Endothelial cell of umbilical vein (primary cell): Measurements from ENCODE around the gene CCDC187. TPM values are rescaled to one million over a fixed set of nuclear protein-coding genes. Genes with fewer than 3 reads are reported as not detected.

ENCODE experiments used
- BruUV-seq: library from RNA; stranded (reverse); fragments of 400-500 nt; replicated peaks from 2 replicates; lab custom pipeline; 2021; lab: Mats Ljungman, UMichigan
- CTCF ChIA-PET: fragments of 300-600, 350-600 bp; sonication (Branson Sonifier 250); formaldehyde crosslinking; loops from one replicate; lab custom pipeline; 2021; ENCODE audit warnings: antibody characterized with exemption, inconsistent platforms; lab: Charles Lee
- POLR2A ChIA-PET: fragments of 300-600, 350-600 bp; sonication (Branson Sonifier 250); formaldehyde crosslinking; loops from one replicate; lab custom pipeline; 2021; ENCODE audit warnings: antibody characterized with exemption, inconsistent platforms; lab: Charles Lee
- DNase-seq: peaks from one replicate; pipeline ENCODE4 v3.0.0-alpha.2; 2011; ENCODE audit warnings: low read depth, low spot score
- FAIRE-seq: peaks from 2 replicates; lab custom pipeline; 2011; peaks lifted over from hg19 to GRCh38; lab: Jason Lieb, UNC
- H2AFZ ChIP-seq: 2 replicates; pipeline ENCODE4 v1.6.0; 2012; ENCODE audit warnings: low read depth, low read length, control low read depth, inconsistent platforms
- H3K27ac ChIP-seq: 2 replicates; pipeline ENCODE4 v1.5.1; 2011; ENCODE audit warnings: low read depth, mild to moderate bottlenecking, control low read depth, low read length, moderate library complexity; ENCODE audit not compliant: insufficient read depth
- H3K27me3 ChIP-seq, 2 experiments: 2 replicates each; pipeline versions ENCODE4 v1.6.0 to v1.6.1; 2011; ENCODE audit warnings: low read length in 2 of 2, mixed read lengths in 1 of 2; ENCODE audit not compliant: control insufficient read depth in 2 of 2, insufficient read depth in 2 of 2
- H3K36me3 ChIP-seq, 2 experiments: 2 replicates in 1 of 2; 3 replicates in 1 of 2; pipeline ENCODE4 v1.5.1; 2011; ENCODE audit warnings: low read length in 2 of 2, mild to moderate bottlenecking in 1 of 2, moderate library complexity in 1 of 2; ENCODE audit not compliant: control insufficient read depth in 2 of 2, insufficient read depth in 2 of 2; ENCODE audit errors: extremely low read depth in 1 of 2
- H3K4me1 ChIP-seq: 3 replicates; pipeline ENCODE4 v1.5.1; 2011; ENCODE audit warnings: mild to moderate bottlenecking, low read length; ENCODE audit not compliant: control insufficient read depth, insufficient read depth; ENCODE audit errors: extremely low read depth
- H3K4me2 ChIP-seq: 2 replicates; pipeline ENCODE4 v1.6.1; 2011; ENCODE audit warnings: low read length, control low read depth, mixed read lengths; ENCODE audit not compliant: insufficient read depth
- H3K4me3 ChIP-seq, 3 experiments: fragments of 200-600 bp in 1 of 3; sonication (generic), shearing (Covaris generic) in 1 of 3; replicated peaks in 1 of 3; 2 replicates each; pipeline ENCODE4 v1.5.1; 2011 to 2016; ENCODE audit warnings: control low read depth in 3 of 3, low read length in 3 of 3, mild to moderate bottlenecking in 2 of 3, inconsistent platforms in 1 of 3, low read depth in 1 of 3, moderate library complexity in 1 of 3; ENCODE audit not compliant: insufficient read depth in 1 of 3
- H3K79me2 ChIP-seq: 2 replicates; pipeline ENCODE4 v1.6.0; 2012; ENCODE audit warnings: low read length, inconsistent platforms; ENCODE audit not compliant: control insufficient read depth, insufficient read depth
- H3K9ac ChIP-seq: replicated peaks from 2 replicates; pipeline ENCODE3; 2011; ENCODE audit warnings: low read length, control low read depth; ENCODE audit not compliant: insufficient read depth; ENCODE audit errors: extremely low read depth
- H3K9me1 ChIP-seq: replicated peaks from 3 replicates; pipeline ENCODE4 v1.6.0; 2011; ENCODE audit warnings: mild to moderate bottlenecking, low read length; ENCODE audit not compliant: control insufficient read depth, insufficient read depth; ENCODE audit errors: extremely low read depth
- H3K9me3 ChIP-seq: replicated peaks from 2 replicates; pipeline ENCODE4 v1.5.1; 2012; ENCODE audit warnings: low read length, inconsistent platforms; ENCODE audit not compliant: control insufficient read depth, insufficient read depth
- H4K20me1 ChIP-seq: replicated peaks from 2 replicates; pipeline ENCODE3; 2011; ENCODE audit warnings: mild to moderate bottlenecking, low read length; ENCODE audit not compliant: control insufficient read depth, insufficient read depth; ENCODE audit errors: extremely low read depth
- CTCF ChIP-seq, 2 donors: IDR thresholded peaks; 1 replicate in 1 of 2; 2 replicates in 1 of 2; pipeline ENCODE4 v1.5.1; 2011; ENCODE audit warnings: low read length in 2 of 2, mild to moderate bottlenecking in 2 of 2, moderate library complexity in 2 of 2, control low read depth in 1 of 2, inconsistent platforms in 1 of 2, low read depth in 1 of 2; ENCODE audit not compliant: insufficient read depth in 1 of 2; ENCODE audit errors: extremely low read depth in 1 of 2
- EZH2 ChIP-seq: IDR thresholded peaks from 2 replicates; pipeline ENCODE4 v1.6.1; 2012; ENCODE audit warnings: borderline replicate concordance, low read depth, mild to moderate bottlenecking, moderate library complexity, low read length, inconsistent platforms; ENCODE audit not compliant: severe bottlenecking
- FOS ChIP-seq: IDR thresholded peaks from 2 replicates; pipeline ENCODE4 v1.6.1; 2011; ENCODE audit warnings: mild to moderate bottlenecking, low read length, moderate library complexity, borderline replicate concordance; ENCODE audit not compliant: insufficient read depth
- GATA2 ChIP-seq: IDR thresholded peaks from 2 replicates; pipeline ENCODE4 v1.7.0; 2011; ENCODE audit warnings: low read depth, mild to moderate bottlenecking, moderate library complexity, mixed read lengths, low read length; ENCODE audit not compliant: insufficient read length, insufficient read depth
- JUN ChIP-seq: IDR thresholded peaks from 2 replicates; pipeline ENCODE4 v1.6.1; 2011; ENCODE audit warnings: borderline replicate concordance, low read depth; ENCODE audit not compliant: insufficient read length, insufficient read depth
- MYC ChIP-seq: IDR thresholded peaks from one replicate; pipeline ENCODE4 v1.6.1; 2011; ENCODE audit warnings: mild to moderate bottlenecking, low read depth, low read length
- POLR2A ChIP-seq: IDR thresholded peaks from 2 replicates; pipeline ENCODE4 v1.6.1; 2012; ENCODE audit warnings: low read depth, mild to moderate bottlenecking, control low read depth, low read length
- POLR2AphosphoS5 ChIP-seq: IDR thresholded peaks from 2 replicates; pipeline ENCODE4 v1.6.1; 2012; ENCODE audit warnings: low read depth, mild to moderate bottlenecking, control low read depth, low read length, moderate library complexity; ENCODE audit not compliant: insufficient read depth
- dilution Hi-C: fragments of 300-500 bp; cut with MboI; formaldehyde crosslinking; loops from one replicate; pipeline ENCODE4 v1.15.0; 2019; ENCODE audit warnings: low sequenced_read_pairs; ENCODE audit not compliant: extremely low pct_ligation_motif_present
- intact Hi-C: fragments of 100-400 bp; cut with micrococcal nuclease; formaldehyde crosslinking; loops from one replicate; pipeline ENCODE4 v1.10.0; 2022
- polyA plus RNA-seq, 4 experiments: library from polyadenylated mRNA; depleted of rRNA in 3 of 4; stranded (reverse) in 3 of 4; unstranded in 1 of 4; fragments of >200 nt; gene quantifications; 2 replicates each; pipeline versions ENCODE4 v1.2.1 to v1.2.3, GENCODE V29; 2011 to 2012; ENCODE audit warnings: missing spikeins in 1 of 4
- total RNA-seq: library from RNA; stranded (reverse); gene quantifications from 2 replicates; pipeline ENCODE4 v1.2.3, GENCODE V29; 2021
- TF ChIP-seq, protein P1 (sequence below): IDR thresholded peaks from 2 replicates; pipeline ENCODE4 v1.6.1; 2011; ENCODE audit not compliant: insufficient read depth, insufficient read length

Gene CCDC187
- total and polyA plus RNA-seq, 2 donors (not counting 3 experiments of a cell fraction or from before 2014, with no cell fraction given): not detected

GRCh38 chr9:136205707-136205992, 98.2 kb downstream of the CCDC187 start:
- Histone ChIP-seq H3K9me1 (no peaks in the 10 kb centered on the region), H4K20me1 (no peaks in the 10 kb centered on the region), H3K27me3 (peaks cover 28 to 40% of the 10 kb centered on the region in 2 experiments), H3K9me3 (no peaks in the 10 kb centered on the region), H3K36me3 (no peaks in the 10 kb centered on the region), H3K9ac (no peak overlapping the region), H2AFZ (no peak overlapping the region), H3K4me2 (no peak overlapping the region), H3K79me2 (no peaks in the 10 kb centered on the region), H3K4me3 (no peak overlapping the region), H3K27ac (no peak overlapping the region), H3K4me1 (no peaks in the 10 kb centered on the region)
- CTCF ChIA-PET: interaction anchor here (0.9 kb wide), 1 partner anchor 67 kb away, joined by 3 read pairs; no protein-coding TSS in a partner anchor
- POLR2A ChIA-PET: no interaction called here
- no peak for DNase-seq
- BruUV-seq: no TSS peak
- intact Hi-C loops: loop anchor here (10.0 kb wide), 1 partner anchor 51 kb away; no protein-coding TSS in a partner anchor
- FAIRE-seq: no peak
- TF ChIP-seq JUN: no peak
- TF ChIP-seq FOS: no peak
- no peak for TF ChIP-seq POLR2A
- no peak for TF ChIP-seq EZH2
- TF ChIP-seq POLR2AphosphoS5: no peak
- TF ChIP-seq, protein P1, sequence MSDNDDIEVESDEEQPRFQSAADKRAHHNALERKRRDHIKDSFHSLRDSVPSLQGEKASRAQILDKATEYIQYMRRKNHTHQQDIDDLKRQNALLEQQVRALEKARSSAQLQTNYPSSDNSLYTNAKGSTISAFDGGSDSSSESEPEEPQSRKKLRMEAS: no peak
- no peak for TF ChIP-seq MYC
- TF ChIP-seq GATA2: no peak
- TF ChIP-seq CTCF (IDR thresholded peaks at IDR 0.05; ENCODE audit: extremely low read depth in 1 of 2, insufficient read depth in 1 of 2, low read depth in 1 of 2, low read length in 2 of 2): no peak
- dilution Hi-C loops: no loop called here
